Heart left ventricle (tissue), 16 donors: Measurements from ENCODE around the gene SNX20. TPM values are rescaled to one million over a fixed set of nuclear protein-coding genes. Genes with fewer than 3 reads are reported as not detected.

Experiments
- ATAC-seq, 4 donors: fragments of 200-7000 bp; cut with Tn5 transposase; one replicate each; pipeline ENCODE4 v1.9.1; 2020 to 2022; ENCODE audit warnings: moderate library complexity in 4 of 4, mild to moderate bottlenecking in 3 of 4, moderate number of reproducible peaks in 1 of 4
- DNase-seq, 5 donors: peaks; one replicate each; pipeline ENCODE4 v3.0.0-alpha.2; 2020
- H3K27ac ChIP-seq, 12 donors: fragments of 200-600 bp; sonication (generic) in 4 of 12; one replicate each; pipeline versions ENCODE4 v1.5.0 to v1.8.0; 2016 to 2022; ENCODE audit warnings: mild to moderate bottlenecking in 2 of 12
- H3K27me3 ChIP-seq, 9 donors: fragments of 200-600 bp; sonication (generic) in 2 of 9; one replicate each; pipeline versions ENCODE4 v1.5.1 to v1.8.0; 2016 to 2022; ENCODE audit warnings: mild to moderate bottlenecking in 3 of 9
- H3K36me3 ChIP-seq, 9 donors: fragments of 200-600 bp; sonication (generic) in 2 of 9; one replicate each; pipeline versions ENCODE4 v1.5.0 to v1.8.0; 2018 to 2022; ENCODE audit warnings: mild to moderate bottlenecking in 2 of 9
- H3K4me1 ChIP-seq, 12 donors: fragments of 200-600 bp; sonication (generic) in 4 of 12; one replicate each; pipeline versions ENCODE4 v1.5.0 to v1.8.0; 2016 to 2022; ENCODE audit warnings: mild to moderate bottlenecking in 3 of 12
- H3K4me3 ChIP-seq, 12 donors: fragments of 200-600 bp; sonication (generic) in 4 of 12; one replicate each; pipeline versions ENCODE4 v1.5.0 to v1.8.0; 2017 to 2022; ENCODE audit warnings: mild to moderate bottlenecking in 9 of 12, moderate library complexity in 4 of 12
- H3K9me3 ChIP-seq, 12 donors: fragments of 200-600 bp; sonication (generic) in 4 of 12; one replicate each; pipeline versions ENCODE4 v1.5.0 to v1.8.0; 2016 to 2022; ENCODE audit warnings: mild to moderate bottlenecking in 1 of 12
- POLR2A ChIP-seq, 2 donors: fragments of 450-650 bp; IDR thresholded peaks; one replicate each; pipeline ENCODE4 v1.6.1; 2017; ENCODE audit warnings: antibody characterized with exemption in 2 of 2, mild to moderate bottlenecking in 2 of 2, moderate library complexity in 2 of 2
- WGBS, 4 donors: extraction: QIAGEN DNeasy Blood & Tissue Kit in 2 of 4; methylation state at CpG; one replicate each; pipeline versions ENCODE4 v1.1.5 to v1.1.7; 2013 to 2018; 5-methylcytosine and 5-hydroxymethylcytosine counted together
- intact Hi-C, 10 donors: fragments of 100-400 bp; cut with DNase I; formaldehyde crosslinking; loops; one replicate each; pipeline versions ENCODE4 v1.11.1 to v1.14.2; 2022
- polyA plus RNA-seq, 2 donors: library from polyadenylated mRNA; stranded (reverse); fragments of 200-250 nt; gene quantifications; one replicate each; pipeline ENCODE4 v1.2.3, GENCODE V29; 2013
- total RNA-seq, 9 donors: library from RNA; depleted of rRNA in 2 of 9; stranded (reverse); fragments of >200 nt in 2 of 9; fragmentation: NEBNext Ultra II Directional in 3 of 9; extraction: Animal tissue kit (Norgen Biotek cat#: 25700) in 3 of 9; gene quantifications; one replicate each; pipeline versions ENCODE4 v1.1.0 to v1.2.4, GENCODE V29; 2016 to 2023
- TF ChIP-seq, protein P1 (sequence below), 12 donors: fragments of 200-600 bp; sonication (generic) in 4 of 12; IDR thresholded peaks; one replicate each; pipeline versions ENCODE4 v1.5.0 to v1.8.0; 2018 to 2022; ENCODE audit warnings: antibody characterized with exemption in 12 of 12, mild to moderate bottlenecking in 5 of 12
- donor health status: ischemic (EF 13 %, LVEDD 7.1; RV severe dilation, severe dysfunction).
- donor health status: healthy with polysubstance abuse.
- donor health status: DM: no; HTN: yes; CAD: no.
- donor health status: DM: no; HTN: no; CAD: no.
- donor health status: ischemic (EF 25% LVEDD 6.9; RV normal size, moderate dysfunction).
- donor health status: ischemic (EF 25% LVEDD 5.7; RV mildly dilated, moderate dysfunction).
- donor health status: healthy.
- donor health status: DM: yes; HTN: yes; CAD: no.
- donor health status: ischemic (EF 35%, LVEDD 5.7; RV mildly dilated, moderate dysfunction).
- donor health status: nonischemic (EF 11% LVEDD 7.7; RV severe dilation, severe dysfunction).
- donor health status: DM: yes; HTN: yes; CAD: no.
- donor health status: PGD.
- donor health status: ischemic (EF 29% LVEDD 5.4; RV normal size, mild dysfunction).
- donor health status: nonischemic (EF 23%, LVEDD 6.1; RV moderate dilation, normal function).

Gene SNX20
- total and polyA plus RNA-seq, 11 donors: 0.27 to 11.9 (median 0.64) TPM

- Histone ChIP-seq H3K36me3 (no peaks in the 10 kb centered on the region), H3K4me1 (peaks cover 0 to 12% (median 8%) of the 10 kb centered on the region in 12 donors), H3K4me3 (no peak overlapping the region), H3K27ac (no peak overlapping the region), H3K9me3 (no peaks in the 10 kb centered on the region), H3K27me3 (no peaks in the 10 kb centered on the region)
- TF ChIP-seq POLR2A (IDR thresholded peaks at IDR 0.05): no peak
- TF ChIP-seq, protein P1, sequence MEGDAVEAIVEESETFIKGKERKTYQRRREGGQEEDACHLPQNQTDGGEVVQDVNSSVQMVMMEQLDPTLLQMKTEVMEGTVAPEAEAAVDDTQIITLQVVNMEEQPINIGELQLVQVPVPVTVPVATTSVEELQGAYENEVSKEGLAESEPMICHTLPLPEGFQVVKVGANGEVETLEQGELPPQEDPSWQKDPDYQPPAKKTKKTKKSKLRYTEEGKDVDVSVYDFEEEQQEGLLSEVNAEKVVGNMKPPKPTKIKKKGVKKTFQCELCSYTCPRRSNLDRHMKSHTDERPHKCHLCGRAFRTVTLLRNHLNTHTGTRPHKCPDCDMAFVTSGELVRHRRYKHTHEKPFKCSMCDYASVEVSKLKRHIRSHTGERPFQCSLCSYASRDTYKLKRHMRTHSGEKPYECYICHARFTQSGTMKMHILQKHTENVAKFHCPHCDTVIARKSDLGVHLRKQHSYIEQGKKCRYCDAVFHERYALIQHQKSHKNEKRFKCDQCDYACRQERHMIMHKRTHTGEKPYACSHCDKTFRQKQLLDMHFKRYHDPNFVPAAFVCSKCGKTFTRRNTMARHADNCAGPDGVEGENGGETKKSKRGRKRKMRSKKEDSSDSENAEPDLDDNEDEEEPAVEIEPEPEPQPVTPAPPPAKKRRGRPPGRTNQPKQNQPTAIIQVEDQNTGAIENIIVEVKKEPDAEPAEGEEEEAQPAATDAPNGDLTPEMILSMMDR (IDR thresholded peaks at IDR 0.05): no peak
- WGBS, 4 donors: 94 to 97% (median 94%) methylated on average over 16 of the region's 16 CpGs
- ATAC-seq (no peak), DNase-seq (no peak)
- intact Hi-C loops: loop anchor here in 1 of 10 donors (10.0 kb wide), 1 partner anchor 58 kb away; no protein-coding TSS in a partner anchor
These were observed 58.3 kb downstream of the SNX20 start for GRCh38 chr16:50622643-50623369.

- ATAC-seq (no peak), DNase-seq (no peak)
- H3K27ac ChIP-seq: no peak overlapping the region
- H3K36me3 ChIP-seq: no peaks in the 10 kb centered on the region
- H3K4me3 ChIP-seq: no peak overlapping the region
- H3K9me3 ChIP-seq: no peaks in the 10 kb centered on the region
- TF ChIP-seq POLR2A (IDR thresholded peaks at IDR 0.05): no peak
- TF ChIP-seq, protein P1 (IDR thresholded peaks at IDR 0.05): no peak
- H3K27me3 ChIP-seq: no peaks in the 10 kb centered on the region
- H3K4me1 ChIP-seq: peaks cover 0 to 9% (median 4%) of the 10 kb centered on the region in 12 donors
- WGBS, 4 donors: 95 to 96% (median 96%) methylated on average over 6 to 7 of the region's 7 CpGs
- intact Hi-C loops: loop anchor here in 1 of 10 donors (10.0 kb wide), 1 partner anchor 57 kb away; no protein-coding TSS in a partner anchor
These were observed 59.1 kb downstream of the SNX20 start for GRCh38 chr16:50622029-50622428.

Other genes starting within 250 kb of the SNX20 start
- 1 to 10 TPM in 1 of 9 donors, under 1 TPM in 8; 0.05 to 1.0 (median 0.26) TPM for gene NKD1, start 132.9 kb downstream of the SNX20 start, total RNA-seq
- under 1 TPM; 0.23 to 0.32 TPM for gene NKD1, start 132.9 kb downstream of the SNX20 start, polyA plus RNA-seq
- gene NOD2, start 12.3 kb upstream of the SNX20 start, total RNA-seq: 1 to 10 TPM in 4 of 9 donors, under 1 TPM in 5; 0.21 to 6.5 (median 0.91) TPM
- under 1 TPM; 0.46 to 0.71 TPM for gene NOD2, start 12.3 kb upstream of the SNX20 start, polyA plus RNA-seq
- gene CYLD, start 60.8 kb upstream of the SNX20 start, total RNA-seq: 10 to 100 TPM; 20.2 to 68.8 (median 40.0) TPM
- gene CYLD, start 60.8 kb upstream of the SNX20 start, polyA plus RNA-seq: 10 to 100 TPM in 1 of 2 donors, 1 to 10 TPM in 1; 7.5 to 34.9 TPM